GM23248 (cell line): ENCODE measurements around the gene CDH20. TPM values are rescaled to one million over a fixed set of nuclear protein-coding genes. Genes with fewer than 3 reads are reported as not detected.

ENCODE experiments used
- DNase-seq: peaks from one replicate; pipeline ENCODE4 v3.0.0-alpha.2; 2015
- H2AFZ ChIP-seq: fragments of 200-600 bp; sonication (generic); 2 replicates; pipeline ENCODE4 v1.6.1; 2016; ENCODE audit warnings: antibody characterized with exemption
- H3F3A ChIP-seq: fragments of 200-600 bp; sonication (generic); 2 replicates; pipeline ENCODE4 v1.6.1; 2016; ENCODE audit warnings: mild to moderate bottlenecking, antibody characterized with exemption, mixed run types; ENCODE audit not compliant: insufficient read depth
- H3K27ac ChIP-seq: fragments of 200-600 bp; sonication (generic); 2 replicates; pipeline ENCODE4 v1.5.1; 2016; ENCODE audit warnings: mild to moderate bottlenecking
- H3K27me3 ChIP-seq: fragments of 200-600 bp; sonication (generic); replicated peaks from 2 replicates; pipeline ENCODE4 v1.6.1; 2016; ENCODE audit warnings: mild to moderate bottlenecking; ENCODE audit not compliant: insufficient read depth
- H3K36me3 ChIP-seq: fragments of 200-600 bp; sonication (generic); 2 replicates; pipeline ENCODE4 v1.6.1; 2016; ENCODE audit warnings: low read depth, mild to moderate bottlenecking
- H3K4me1 ChIP-seq: fragments of 200-600 bp; sonication (generic); 2 replicates; pipeline ENCODE4 v1.6.1; 2016; ENCODE audit warnings: mild to moderate bottlenecking; ENCODE audit not compliant: insufficient read depth
- H3K4me2 ChIP-seq: fragments of 200-600 bp; sonication (generic); one replicate; pipeline ENCODE4 v1.6.1; 2016; ENCODE audit warnings: mild to moderate bottlenecking; ENCODE audit not compliant: unreplicated experiment
- H3K4me3 ChIP-seq: fragments of 200-600 bp; sonication (generic); 2 replicates; pipeline ENCODE4 v1.5.1; 2016; ENCODE audit warnings: mild to moderate bottlenecking
- H3K79me2 ChIP-seq: fragments of 200-600 bp; sonication (generic); 2 replicates; pipeline ENCODE4 v1.6.1; 2016; ENCODE audit warnings: mild to moderate bottlenecking; ENCODE audit not compliant: insufficient read depth
- H3K9ac ChIP-seq: fragments of 200-600 bp; sonication (generic); 2 replicates; pipeline ENCODE4 v1.6.1; 2016; ENCODE audit warnings: mild to moderate bottlenecking
- H3K9me2 ChIP-seq: fragments of 200-600 bp; sonication (generic); 2 replicates; pipeline ENCODE4 v1.6.1; 2016; ENCODE audit warnings: mixed run types, mild to moderate bottlenecking, moderate library complexity; ENCODE audit not compliant: insufficient read depth
- H3K9me3 ChIP-seq: fragments of 200-600 bp; sonication (generic); one replicate; pipeline ENCODE4 v1.6.1; 2017; ENCODE audit warnings: low read depth
- H4K20me1 ChIP-seq: fragments of 200-600 bp; sonication (generic); 2 replicates; pipeline ENCODE4 v1.6.0; 2016; ENCODE audit not compliant: insufficient read depth
- EZH2 ChIP-seq: fragments of 200-600 bp; sonication (generic); IDR thresholded peaks from 2 replicates; pipeline ENCODE4 v1.6.1; 2018; ENCODE audit warnings: antibody characterized with exemption, mild to moderate bottlenecking; ENCODE audit not compliant: insufficient read depth, poor library complexity, severe bottlenecking
- EZH2phosphoT487 ChIP-seq: fragments of 200-600 bp; sonication (generic); IDR thresholded peaks from 2 replicates; pipeline ENCODE4 v1.6.1; 2018; ENCODE audit warnings: antibody characterized with exemption, moderate library complexity, mild to moderate bottlenecking, low read depth; ENCODE audit not compliant: insufficient read depth
- WGBS, 2 experiments: methylation state at CpG; one replicate each; pipeline ENCODE4 v1.1.6; 2015 to 2017; ENCODE audit warnings: low lambda C conversion rate in 2 of 2, low coverage in 1 of 2; ENCODE audit errors: missing lambda C conversion rate in 2 of 2; 5-methylcytosine and 5-hydroxymethylcytosine counted together
- in situ Hi-C: fragments of 300-500 bp; cut with MboI; formaldehyde crosslinking; loops from 2 replicates; pipeline ENCODE4 v1.15.0; 2020
- polyA plus RNA-seq: library from polyadenylated mRNA; unstranded; fragments of >200 nt; fragmentation: Nextera tagmentation; extraction: Ambion mirVana; gene quantifications from 2 replicates; pipeline ENCODE4 v1.2.1, GENCODE V29; 2016
- total RNA-seq: library from RNA; depleted of rRNA; stranded (reverse); fragments of >200 nt; shearing (Covaris generic); gene quantifications from 2 replicates; pipeline ENCODE4 v1.2.3, GENCODE V29; 2014

The CDH20 gene
- total and polyA plus RNA-seq, 2 experiments from 2014 or later: not detected

DNA sequence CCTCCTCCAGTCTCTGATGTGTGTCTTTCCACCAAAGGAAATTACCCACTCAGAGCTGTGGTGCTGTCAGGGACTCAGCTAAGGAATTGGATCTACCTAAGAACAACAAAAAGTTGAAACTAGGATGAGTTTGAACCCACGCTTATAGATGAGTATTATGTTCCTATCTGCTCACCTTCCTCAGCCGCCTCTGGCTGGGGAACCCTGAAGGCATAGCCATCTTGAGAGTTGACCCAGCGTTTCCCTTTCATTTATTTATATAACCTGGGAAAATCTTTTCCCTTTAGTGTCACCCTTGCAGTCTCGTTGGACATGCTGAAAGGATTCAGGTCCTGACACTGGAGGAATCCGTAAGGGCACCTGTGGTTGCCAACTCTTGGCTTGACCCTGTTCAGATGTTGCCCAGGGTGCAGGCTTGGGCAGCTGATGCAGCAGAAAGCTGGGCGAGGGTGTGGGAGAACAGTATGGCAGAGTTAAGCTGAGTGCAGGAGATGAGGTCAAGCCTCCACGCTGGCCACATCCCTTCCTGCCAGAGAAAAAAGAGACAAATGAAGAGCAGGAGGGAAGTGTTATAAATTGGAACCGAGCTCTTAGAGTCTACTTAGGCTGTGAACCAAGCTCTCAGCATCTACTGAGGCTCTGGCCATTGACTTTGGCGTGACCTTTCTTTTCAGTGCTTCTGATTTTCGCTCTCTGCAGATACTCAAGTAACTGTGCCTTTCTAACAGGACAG lies 1.9 kb downstream of the CDH20 start:
- TF ChIP-seq EZH2phosphoT487: no peak
- no peak for TF ChIP-seq EZH2
- H4K20me1 ChIP-seq: no peaks in the 10 kb centered on the region
- peaks cover 6% of the 10 kb centered on the region; the same call in 1 of the 2 replicates for H3K27me3 ChIP-seq
- no peak overlapping the region for H3K27ac ChIP-seq
- H3K36me3 ChIP-seq: no peaks in the 10 kb centered on the region
- in situ Hi-C loops: loop anchor here (25.0 kb wide), 1 partner anchor 802 kb away; no protein-coding TSS in a partner anchor
- WGBS, 2 experiments: 35 to 37% methylated on average over 10 of the region's 10 CpGs
- no peaks in the 10 kb centered on the region for H3K9me2 ChIP-seq
- peak overlapping the region; percentile 80 for H2AFZ ChIP-seq
- 0 out of 2 replicates have a peak, but pooled peaks cover 15% of the 10 kb centered on the region for H3F3A ChIP-seq
- H3K4me3 ChIP-seq: peak overlapping the region; percentile 62
- H3K9ac ChIP-seq: no peak overlapping the region
- no peaks in the 10 kb centered on the region for H3K79me2 ChIP-seq
- no peaks in the 10 kb centered on the region for H3K9me3 ChIP-seq
- H3K4me1 ChIP-seq: peaks cover 11% of the 10 kb centered on the region
- peak overlapping the region; percentile 89 for H3K4me2 ChIP-seq
- peak; percentile 27 for DNase-seq

DNA sequence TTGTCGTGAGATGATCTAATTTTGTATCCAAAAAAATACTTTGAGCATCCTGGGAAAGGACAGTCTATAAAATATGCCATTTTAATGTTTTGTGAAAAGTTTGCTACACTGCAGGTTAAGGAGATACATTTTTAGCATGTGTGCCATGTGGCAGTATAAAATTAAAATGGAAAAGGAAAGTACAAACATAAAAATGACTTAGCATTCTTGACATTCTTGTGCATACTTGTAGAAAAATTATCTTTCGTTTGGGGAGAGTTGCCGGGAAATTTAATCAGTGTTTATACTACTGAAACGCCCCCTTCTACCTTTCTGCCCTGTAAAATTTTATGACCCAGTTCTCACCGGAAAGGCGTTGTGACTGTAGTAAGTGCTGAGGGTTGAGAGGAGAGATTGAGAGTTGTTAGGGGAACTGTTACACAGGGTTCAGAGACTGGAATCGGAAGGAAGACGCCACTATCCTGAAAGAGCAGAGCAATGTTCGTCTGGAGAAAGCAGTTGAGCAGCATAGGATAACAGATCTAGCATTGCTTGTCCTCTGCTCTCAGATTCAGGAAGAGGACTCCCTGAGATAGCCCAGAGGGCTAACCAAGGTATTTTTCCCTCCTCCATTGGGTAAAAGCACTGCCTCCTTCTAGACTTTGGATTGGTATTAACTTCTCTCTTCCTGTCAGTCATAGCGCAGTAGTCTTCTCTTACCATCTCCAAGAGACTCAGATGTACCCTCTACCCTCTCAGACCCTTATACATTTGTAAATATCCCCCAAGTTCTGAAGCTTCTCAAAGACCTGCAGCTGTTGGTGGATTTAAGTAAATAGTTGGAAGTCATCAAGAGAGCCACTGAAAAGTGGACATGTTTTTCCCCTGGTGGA lies 2.7 kb downstream of the CDH20 start:
- Histone ChIP-seq H3K9me3 (no peaks in the 10 kb centered on the region), H3K36me3 (no peaks in the 10 kb centered on the region), H3K9ac (no peak overlapping the region), H3K9me2 (no peaks in the 10 kb centered on the region), H3K4me1 (peaks cover 11% of the 10 kb centered on the region), H3K4me3 (peak overlapping the region; percentile 62), H3K79me2 (no peaks in the 10 kb centered on the region), H3K27ac (no peak overlapping the region), H3K4me2 (peak overlapping the region; percentile 89), H4K20me1 (no peaks in the 10 kb centered on the region), H3K27me3 (peaks cover 6% of the 10 kb centered on the region; the same call in 1 of the 2 replicates), H3F3A (0 out of 2 replicates have a peak, but pooled peaks cover 15% of the 10 kb centered on the region), H2AFZ (peak overlapping the region; percentile 80)
- TF ChIP-seq EZH2 (no peak), EZH2phosphoT487 (no peak)
- WGBS, 2 experiments: 13 to 18% methylated on average over 10 of the region's 10 CpGs
- DNase-seq: peak; percentile 24
- in situ Hi-C loops: loop anchor here (25.0 kb wide), 1 partner anchor 801 kb away; no protein-coding TSS in a partner anchor

DNA sequence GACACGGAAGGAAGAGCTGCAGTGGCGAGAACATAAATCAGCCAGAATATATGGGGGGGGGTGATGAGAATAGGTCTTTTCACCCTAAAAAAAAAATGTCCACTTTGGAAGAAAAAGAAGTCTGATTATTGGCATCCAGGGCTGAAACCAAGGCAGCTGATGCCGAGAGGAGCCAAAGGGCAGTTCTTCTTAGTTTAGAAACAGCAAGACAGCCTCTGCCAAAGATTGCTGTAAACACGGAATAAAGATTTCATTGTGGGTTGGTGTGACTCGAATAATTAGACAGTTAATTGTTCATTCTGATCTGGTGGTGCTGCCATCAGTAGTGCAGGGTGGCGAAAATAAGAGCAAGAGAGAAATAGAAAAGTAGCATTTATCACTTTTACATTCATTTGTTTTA lies 3.5 kb downstream of the CDH20 start:
- Histone ChIP-seq H3K4me3 (no peak overlapping the region), H3K79me2 (no peaks in the 10 kb centered on the region), H3K36me3 (no peaks in the 10 kb centered on the region), H3K4me2 (no peak overlapping the region), H3F3A (0 out of 2 replicates have a peak, but pooled peaks cover 15% of the 10 kb centered on the region), H3K27ac (no peak overlapping the region), H2AFZ (peak overlapping the region; percentile 80; the same call in 1 of the 2 replicates), H3K9me2 (no peaks in the 10 kb centered on the region), H3K27me3 (peaks cover 6% of the 10 kb centered on the region; the same call in 1 of the 2 replicates), H4K20me1 (no peaks in the 10 kb centered on the region), H3K4me1 (peaks cover 11% of the 10 kb centered on the region), H3K9me3 (no peaks in the 10 kb centered on the region), H3K9ac (no peak overlapping the region)
- in situ Hi-C loops: loop anchor here (25.0 kb wide), 1 partner anchor 801 kb away; no protein-coding TSS in a partner anchor
- no peak for DNase-seq
- TF ChIP-seq EZH2phosphoT487 (no peak), EZH2 (no peak)
- 58 to 62% methylated on average over 6 of the region's 6 CpGs for WGBS, 2 experiments

DNA sequence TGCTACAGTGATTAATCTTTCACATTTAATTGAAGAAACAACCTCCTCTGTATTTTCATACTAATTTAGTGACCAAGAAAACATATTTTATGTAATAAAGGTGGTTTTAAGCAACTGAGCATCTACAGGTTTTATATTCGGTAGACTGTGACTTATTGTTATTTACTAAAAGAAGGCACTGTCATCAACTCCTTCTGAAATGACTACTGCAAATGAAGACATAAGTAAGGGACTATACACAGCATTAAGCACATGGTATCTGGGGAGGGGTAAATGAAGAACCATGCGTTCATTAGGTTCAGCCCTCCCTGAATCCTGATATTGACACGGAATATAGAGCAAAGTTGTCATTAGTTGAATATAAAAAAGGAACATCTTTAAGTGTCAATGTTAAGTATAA lies 4.3 kb downstream of the CDH20 start:
- Histone ChIP-seq H3K9me3 (no peaks in the 10 kb centered on the region), H3K4me1 (peaks cover 11% of the 10 kb centered on the region), H3K9me2 (no peaks in the 10 kb centered on the region), H3F3A (0 out of 2 replicates have a peak, but pooled peaks cover 15% of the 10 kb centered on the region), H3K4me2 (no peak overlapping the region), H3K27ac (no peak overlapping the region), H4K20me1 (no peaks in the 10 kb centered on the region), H3K79me2 (no peaks in the 10 kb centered on the region), H2AFZ (no peak overlapping the region), H3K36me3 (no peaks in the 10 kb centered on the region), H3K27me3 (peaks cover 6% of the 10 kb centered on the region; the same call in 1 of the 2 replicates), H3K9ac (no peak overlapping the region), H3K4me3 (no peak overlapping the region)
- in situ Hi-C loops: loop anchor here (25.0 kb wide), 1 partner anchor 800 kb away; no protein-coding TSS in a partner anchor
- DNase-seq: no peak
- TF ChIP-seq EZH2: no peak
- no peak for TF ChIP-seq EZH2phosphoT487
- 68 to 69% methylated on average over 3 of the region's 3 CpGs for WGBS, 2 experiments
